B cell (primary cell): Measurements from ENCODE around the gene ESPNL. TPM values are rescaled to one million over a fixed set of nuclear protein-coding genes. Genes with fewer than 3 reads are reported as not detected.

ENCODE experiments used
- ATAC-seq: fragments of 200-7000 bp; cut with Tn5 transposase; one replicate; pipeline ENCODE4 v1.10.0; 2021; ENCODE audit warnings: low read depth, mild to moderate bottlenecking, moderate number of reproducible peaks, moderate library complexity
- CTCF ChIA-PET: fragments of 350-600 bp; sonication (Branson Sonifier 250); formaldehyde crosslinking; loops from one replicate; lab custom pipeline; 2021; ENCODE audit warnings: antibody characterized with exemption, inconsistent platforms; lab: Charles Lee
- POLR2A ChIA-PET: fragments of 350-600 bp; sonication (Branson Sonifier 250); formaldehyde crosslinking; loops from one replicate; lab custom pipeline; 2021; ENCODE audit warnings: antibody characterized with exemption; lab: Charles Lee
- DNase-seq: peaks from one replicate; pipeline ENCODE4 v3.0.0; 2013
- H2AFZ ChIP-seq: 2 replicates; pipeline ENCODE4 v1.6.1; 2012; ENCODE audit warnings: mild to moderate bottlenecking, low read depth, low read length; ENCODE audit not compliant: insufficient read depth, poor library complexity, severe bottlenecking
- H3K27ac ChIP-seq, 2 donors: 1 replicate in 1 of 2; 2 replicates in 1 of 2; pipeline ENCODE4 v1.5.1; 2012 to 2013; ENCODE audit warnings: low read length in 2 of 2, mild to moderate bottlenecking in 2 of 2, moderate library complexity in 1 of 2
- H3K27me3 ChIP-seq, 4 experiments: fragments of 200-600 bp in 1 of 4; sonication (generic) in 1 of 4; replicated peaks in 1 of 4; 1 replicate in 2 of 4; 2 replicates in 2 of 4; pipeline versions ENCODE4 v1.6.1 to v1.7.0; 2013 to 2016; ENCODE audit warnings: low read length in 3 of 4, mild to moderate bottlenecking in 2 of 4, mixed read lengths in 1 of 4, moderate library complexity in 1 of 4; ENCODE audit not compliant: insufficient read depth in 4 of 4, control insufficient read depth in 3 of 4; ENCODE audit errors: control extremely low read depth in 1 of 4
- H3K36me3 ChIP-seq, 2 experiments: replicated peaks in 1 of 2; 1 replicate in 1 of 2; 2 replicates in 1 of 2; pipeline versions ENCODE4 v1.6.1 to v1.7.1; 2013; ENCODE audit warnings: low read length in 1 of 2; ENCODE audit not compliant: insufficient read depth in 2 of 2, control insufficient read depth in 1 of 2; ENCODE audit errors: control extremely low read depth in 1 of 2, extremely low read depth in 1 of 2
- H3K4me1 ChIP-seq, 2 donors: fragments of 200-600 bp in 1 of 2; sonication (generic) in 1 of 2; 1 replicate in 1 of 2; 2 replicates in 1 of 2; pipeline versions ENCODE4 v1.5.1 to v1.6.1; 2013 to 2017; ENCODE audit warnings: low read length in 2 of 2; ENCODE audit not compliant: control insufficient read depth in 2 of 2, insufficient read depth in 2 of 2
- H3K4me2 ChIP-seq: replicated peaks from 2 replicates; pipeline ENCODE3; 2012; ENCODE audit warnings: mild to moderate bottlenecking, low read depth, low read length; ENCODE audit not compliant: poor library complexity, severe bottlenecking
- H3K4me3 ChIP-seq, 5 experiments: fragments of 200-600 bp in 1 of 5; sonication (generic) in 1 of 5; 1 replicate in 3 of 5; 2 replicates in 2 of 5; pipeline versions ENCODE4 v1.5.1 to v1.7.0; 2011 to 2016; ENCODE audit warnings: low read length in 4 of 5, mild to moderate bottlenecking in 4 of 5, low read depth in 2 of 5, control low read depth in 1 of 5, moderate library complexity in 1 of 5; ENCODE audit not compliant: insufficient read depth in 1 of 5; ENCODE audit errors: control extremely low read depth in 1 of 5, extremely low read depth in 1 of 5
- H3K79me2 ChIP-seq: fragments of 200-600 bp; sonication (generic); one replicate; pipeline ENCODE4 v1.6.0; 2016; ENCODE audit warnings: low read length; ENCODE audit not compliant: control insufficient read depth, insufficient read depth
- H3K9ac ChIP-seq: fragments of 200-600 bp; sonication (generic); 2 replicates; pipeline ENCODE4 v1.6.1; 2017; ENCODE audit warnings: mild to moderate bottlenecking, low read length, moderate library complexity
- H3K9me3 ChIP-seq, 3 donors: one replicate each; pipeline versions ENCODE4 v1.6.1 to v1.7.1; 2013; ENCODE audit warnings: low read length in 2 of 3; ENCODE audit not compliant: control insufficient read depth in 2 of 3, insufficient read depth in 1 of 3; ENCODE audit errors: control extremely low read depth in 1 of 3
- H4K20me1 ChIP-seq: 2 replicates; pipeline ENCODE4 v1.6.0; 2012; ENCODE audit warnings: mild to moderate bottlenecking, low read length; ENCODE audit not compliant: insufficient read depth, control insufficient read depth, poor library complexity, severe bottlenecking
- H3K27ac Mint-ChIP-seq: one replicate; pipeline ENCODE4 v1.8.0; 2021; ENCODE audit warnings: mixed read lengths
- H3K27me3 Mint-ChIP-seq: one replicate; pipeline ENCODE4 v1.8.0; 2021; ENCODE audit warnings: mixed read lengths
- H3K4me1 Mint-ChIP-seq: one replicate; pipeline ENCODE4 v1.8.0; 2021; ENCODE audit warnings: mixed read lengths
- H3K4me3 Mint-ChIP-seq: one replicate; pipeline ENCODE4 v1.8.0; 2021; ENCODE audit warnings: mixed read lengths
- H3K9me3 Mint-ChIP-seq: one replicate; pipeline ENCODE4 v1.8.0; 2022; ENCODE audit warnings: mixed read lengths; ENCODE audit not compliant: insufficient read depth
- EZH2 ChIP-seq: IDR thresholded peaks from 2 replicates; pipeline ENCODE4 v1.6.1; 2012; ENCODE audit warnings: borderline replicate concordance, low read depth, mild to moderate bottlenecking, moderate library complexity, low read length; ENCODE audit not compliant: insufficient read depth, poor library complexity, severe bottlenecking
- WGBS: methylation state at CpG from one replicate; pipeline ENCODE4 v1.1.5; 2013; ENCODE audit warnings: missing lambda C conversion rate; ENCODE audit not compliant: insufficient coverage; 5-methylcytosine and 5-hydroxymethylcytosine counted together
- intact Hi-C: fragments of 100-400 bp; cut with micrococcal nuclease; formaldehyde crosslinking; loops from one replicate; pipeline ENCODE4 v1.10.0; 2022
- polyA plus RNA-seq: library from polyadenylated mRNA; depleted of rRNA; stranded (reverse); fragments of >200 nt; gene quantifications from 2 replicates; pipeline ENCODE4 v1.2.3, GENCODE V29; 2012
- total RNA-seq, 2 donors: library from RNA; stranded (reverse); fragments of 120-200 nt in 1 of 2; gene quantifications; 1 replicate in 1 of 2; 2 replicates in 1 of 2; pipeline versions ENCODE4 v1.2.3 to v1.2.4, GENCODE V29; 2013 to 2022
- TF ChIP-seq, protein P1 (sequence below): fragments of 200-600 bp; IDR thresholded peaks from one replicate; pipeline ENCODE4 v1.8.0; 2022; ENCODE audit warnings: antibody characterized with exemption, mild to moderate bottlenecking

The ESPNL gene
- total and polyA plus RNA-seq, 2 donors (not counting 1 experiment from before 2014, with no cell fraction given) = 1.6 to 2.5 TPM

DNA sequence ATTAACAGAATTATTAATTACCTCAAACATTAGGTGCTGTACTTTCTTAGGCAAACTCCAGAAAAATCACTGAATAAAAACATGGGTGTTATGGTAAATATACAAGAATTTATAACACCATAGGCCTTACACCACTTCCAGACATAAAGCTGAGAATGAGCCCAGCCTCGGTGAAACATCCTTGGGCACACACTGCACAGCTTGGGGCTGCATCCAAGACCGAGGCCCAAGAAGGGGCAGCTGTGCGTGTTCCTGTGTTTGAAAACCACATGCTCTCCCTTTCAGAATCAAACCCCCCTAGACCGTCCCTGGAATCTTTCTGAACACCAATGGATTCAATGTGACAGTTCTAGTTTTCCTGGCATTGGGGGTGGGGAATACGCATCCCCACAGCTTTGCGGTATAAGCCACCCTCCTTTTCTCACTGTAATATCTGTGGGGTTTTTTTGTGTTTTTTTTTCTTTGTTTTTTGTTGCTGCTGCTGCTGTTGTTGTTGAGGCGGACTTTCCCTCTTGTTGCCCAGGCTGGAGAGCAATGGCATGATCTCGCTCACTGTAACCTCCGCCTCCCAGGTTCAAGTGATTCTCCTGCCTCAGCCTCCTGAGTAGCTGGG, 71.5 kb downstream of the ESPNL start:
- Mint-ChIP-seq H3K27ac (no peak overlapping the region), H3K9me3 (no peaks in the 10 kb centered on the region), H3K4me1 (no peaks in the 10 kb centered on the region), H3K4me3 (no peak overlapping the region), H3K27me3 (no peaks in the 10 kb centered on the region)
- Histone ChIP-seq H2AFZ (no peak overlapping the region), H3K36me3 (peaks cover 7 to 66% of the 10 kb centered on the region in 2 experiments), H3K4me2 (no peak overlapping the region), H3K27ac (no peak overlapping the region), H4K20me1 (peaks cover 25% of the 10 kb centered on the region), H3K4me1 (no peaks in the 10 kb centered on the region), H3K27me3 (no peaks in the 10 kb centered on the region), H3K4me3 (no peak overlapping the region), H3K9ac (no peak overlapping the region), H3K79me2 (no peaks in the 10 kb centered on the region), H3K9me3 (no peaks in the 10 kb centered on the region)
- ChIA-PET POLR2A (no interaction called here), CTCF (no interaction called here)
- intact Hi-C loops = no loop called here
- no peak for DNase-seq
- no peak for ATAC-seq
- no peak for TF ChIP-seq EZH2
- TF ChIP-seq, protein P1, sequence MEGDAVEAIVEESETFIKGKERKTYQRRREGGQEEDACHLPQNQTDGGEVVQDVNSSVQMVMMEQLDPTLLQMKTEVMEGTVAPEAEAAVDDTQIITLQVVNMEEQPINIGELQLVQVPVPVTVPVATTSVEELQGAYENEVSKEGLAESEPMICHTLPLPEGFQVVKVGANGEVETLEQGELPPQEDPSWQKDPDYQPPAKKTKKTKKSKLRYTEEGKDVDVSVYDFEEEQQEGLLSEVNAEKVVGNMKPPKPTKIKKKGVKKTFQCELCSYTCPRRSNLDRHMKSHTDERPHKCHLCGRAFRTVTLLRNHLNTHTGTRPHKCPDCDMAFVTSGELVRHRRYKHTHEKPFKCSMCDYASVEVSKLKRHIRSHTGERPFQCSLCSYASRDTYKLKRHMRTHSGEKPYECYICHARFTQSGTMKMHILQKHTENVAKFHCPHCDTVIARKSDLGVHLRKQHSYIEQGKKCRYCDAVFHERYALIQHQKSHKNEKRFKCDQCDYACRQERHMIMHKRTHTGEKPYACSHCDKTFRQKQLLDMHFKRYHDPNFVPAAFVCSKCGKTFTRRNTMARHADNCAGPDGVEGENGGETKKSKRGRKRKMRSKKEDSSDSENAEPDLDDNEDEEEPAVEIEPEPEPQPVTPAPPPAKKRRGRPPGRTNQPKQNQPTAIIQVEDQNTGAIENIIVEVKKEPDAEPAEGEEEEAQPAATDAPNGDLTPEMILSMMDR = no peak
- WGBS = 97% methylated on average over 3 of the region's 9 CpGs

DNA sequence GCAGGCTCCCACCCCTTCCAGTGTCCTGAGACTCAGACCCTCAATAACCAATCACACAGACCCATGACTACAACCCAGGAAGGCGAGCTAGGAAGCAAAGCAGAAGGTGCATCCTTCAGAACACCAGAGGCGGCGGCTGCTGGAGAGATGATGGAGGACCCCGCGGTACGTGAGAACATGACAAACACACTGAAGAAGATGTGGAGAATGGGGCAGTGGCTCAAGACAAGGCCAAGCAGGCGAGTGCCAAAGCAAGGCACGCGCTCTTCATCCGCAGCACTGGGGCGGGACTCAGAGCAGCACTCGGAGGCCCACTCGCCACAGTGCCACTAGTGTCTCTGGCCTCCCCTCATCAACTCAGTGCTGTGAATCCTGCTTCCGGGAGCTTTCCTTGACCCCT, 72.3 kb downstream of the ESPNL start:
- TF ChIP-seq, protein P1 = no peak
- TF ChIP-seq EZH2 = no peak
- H3K4me3 ChIP-seq = no peak overlapping the region
- intact Hi-C loops = no loop called here
- H3K9me3 ChIP-seq = no peaks in the 10 kb centered on the region
- no peak overlapping the region for H3K4me2 ChIP-seq
- no peaks in the 10 kb centered on the region for H3K79me2 ChIP-seq
- H3K27me3 ChIP-seq = no peaks in the 10 kb centered on the region
- WGBS = 99% methylated on average over 13 of the region's 14 CpGs
- no peak for ATAC-seq
- no peak overlapping the region for H3K4me3 Mint-ChIP-seq
- H3K4me1 Mint-ChIP-seq = no peaks in the 10 kb centered on the region
- no peaks in the 10 kb centered on the region for H3K9me3 Mint-ChIP-seq
- H2AFZ ChIP-seq = no peak overlapping the region
- no peaks in the 10 kb centered on the region for H3K27me3 Mint-ChIP-seq
- DNase-seq = no peak
- H3K9ac ChIP-seq = no peak overlapping the region
- no peaks in the 10 kb centered on the region for H3K4me1 ChIP-seq
- ChIA-PET CTCF (no interaction called here), POLR2A (no interaction called here)
- H3K36me3 ChIP-seq = peaks cover 7 to 73% of the 10 kb centered on the region in 2 experiments
- peaks cover 25% of the 10 kb centered on the region for H4K20me1 ChIP-seq
- no peak overlapping the region for H3K27ac ChIP-seq
- H3K27ac Mint-ChIP-seq = no peak overlapping the region
